Astrocyte (in vitro differentiated cells and primary cell): ENCODE data around the gene PLCH1. TPM values are rescaled to one million over a fixed set of nuclear protein-coding genes. Genes with fewer than 3 reads are reported as not detected.

Experiments
- DNase-seq: peaks from one replicate; pipeline ENCODE4 v3.0.0-alpha.2; 2010; ENCODE audit warnings: low read depth
- FAIRE-seq: peaks from 2 replicates; lab custom pipeline; 2011; peaks lifted over from hg19 to GRCh38; lab: Jason Lieb, UNC
- H2AFZ ChIP-seq: 2 replicates; pipeline ENCODE4 v1.6.0; 2012; ENCODE audit warnings: low read depth, low read length, inconsistent platforms
- H3K27ac ChIP-seq: 2 replicates; pipeline ENCODE4 v1.5.1; 2011; ENCODE audit warnings: low read depth, low read length, inconsistent platforms
- H3K27me3 ChIP-seq: 2 replicates; pipeline ENCODE4 v1.6.0; 2011; ENCODE audit warnings: low read length, inconsistent platforms; ENCODE audit not compliant: insufficient read depth
- H3K36me3 ChIP-seq: 2 replicates; pipeline ENCODE4 v1.5.1; 2011; ENCODE audit warnings: low read length, inconsistent platforms; ENCODE audit not compliant: insufficient read depth
- H3K4me1 ChIP-seq: 2 replicates; pipeline ENCODE4 v1.5.1; 2011; ENCODE audit warnings: low read length, inconsistent platforms; ENCODE audit not compliant: insufficient read depth
- H3K4me2 ChIP-seq: 2 replicates; pipeline ENCODE4 v1.6.0; 2012; ENCODE audit warnings: low read length, inconsistent platforms
- H3K4me3 ChIP-seq: 2 replicates; pipeline ENCODE4 v1.5.1; 2011; ENCODE audit warnings: low read depth, mild to moderate bottlenecking, low read length, inconsistent platforms; ENCODE audit not compliant: insufficient read depth
- H3K79me2 ChIP-seq: 2 replicates; pipeline ENCODE4 v1.6.0; 2012; ENCODE audit warnings: mild to moderate bottlenecking, low read length, inconsistent platforms; ENCODE audit not compliant: insufficient read depth
- H3K9ac ChIP-seq: 2 replicates; pipeline ENCODE4 v1.6.0; 2012; ENCODE audit warnings: mild to moderate bottlenecking, low read length, inconsistent platforms
- H3K9me3 ChIP-seq: 2 replicates; pipeline ENCODE4 v1.5.1; 2012; ENCODE audit warnings: low read depth, mild to moderate bottlenecking, low read length, inconsistent platforms; ENCODE audit not compliant: insufficient read depth
- H4K20me1 ChIP-seq: 2 replicates; pipeline ENCODE4 v1.6.0; 2012; ENCODE audit warnings: low read length, inconsistent platforms; ENCODE audit not compliant: insufficient read depth
- H3K27ac Mint-ChIP-seq: one replicate; pipeline ENCODE4 v1.8.0; 2021; ENCODE audit warnings: mild to moderate bottlenecking, mixed read lengths; ENCODE audit not compliant: unreplicated experiment
- H3K27me3 Mint-ChIP-seq: one replicate; pipeline ENCODE4 v1.8.0; 2021; ENCODE audit warnings: low read depth, mixed read lengths; ENCODE audit not compliant: unreplicated experiment
- H3K36me3 Mint-ChIP-seq: one replicate; pipeline ENCODE4 v1.8.0; 2021; ENCODE audit warnings: low read depth, mixed read lengths; ENCODE audit not compliant: unreplicated experiment
- H3K4me1 Mint-ChIP-seq: one replicate; pipeline ENCODE4 v1.8.0; 2021; ENCODE audit warnings: low read depth, mixed read lengths; ENCODE audit not compliant: unreplicated experiment
- H3K4me3 Mint-ChIP-seq: one replicate; pipeline ENCODE4 v1.8.0; 2021; ENCODE audit warnings: mild to moderate bottlenecking, moderate library complexity, mixed read lengths; ENCODE audit not compliant: unreplicated experiment
- H3K9me3 Mint-ChIP-seq: one replicate; pipeline ENCODE4 v1.8.0; 2021; ENCODE audit warnings: mild to moderate bottlenecking, mixed read lengths; ENCODE audit not compliant: unreplicated experiment
- EZH2 ChIP-seq: IDR thresholded peaks from 2 replicates; pipeline ENCODE4 v1.6.1; 2012; ENCODE audit warnings: mild to moderate bottlenecking, low read length, inconsistent platforms; ENCODE audit not compliant: insufficient read depth
- total RNA-seq: library from RNA; stranded (reverse); gene quantifications from 2 replicates; pipeline ENCODE4 v1.2.1, GENCODE V29; 2021
- TF ChIP-seq, protein P1 (sequence below): IDR thresholded peaks from 2 replicates; pipeline ENCODE4 v1.5.1; 2011; ENCODE audit warnings: low read depth, mild to moderate bottlenecking, inconsistent platforms, low read length, moderate library complexity; ENCODE audit not compliant: insufficient read depth

Gene PLCH1
- total RNA-seq, 1 donor from 2014 or later: 1.2 TPM

DNA sequence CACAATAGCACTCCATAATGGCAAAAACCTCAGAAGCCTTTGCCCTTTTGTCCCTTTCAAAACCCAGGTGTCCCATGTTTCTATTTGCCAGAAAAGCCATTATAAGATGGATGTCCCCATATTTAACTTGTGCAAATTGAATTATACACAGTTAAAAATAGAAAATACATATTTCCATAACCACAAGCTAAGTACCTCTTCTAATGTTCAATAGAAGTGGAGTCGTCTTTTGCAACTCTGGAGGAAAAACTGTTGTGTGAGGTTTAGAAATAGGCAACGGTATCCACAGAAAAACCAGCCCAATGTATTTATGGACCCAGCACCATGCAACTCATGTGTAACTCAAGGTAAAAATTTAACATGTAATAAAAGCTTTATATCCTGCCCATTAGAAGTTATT, 367.8 kb downstream of the PLCH1 start:
- Histone ChIP-seq H2AFZ (no peak overlapping the region), H3K9ac (no peak overlapping the region), H3K27me3 (no peaks in the 10 kb centered on the region), H3K79me2 (no peaks in the 10 kb centered on the region), H3K9me3 (no peaks in the 10 kb centered on the region), H4K20me1 (no peaks in the 10 kb centered on the region), H3K4me3 (no peak overlapping the region), H3K4me2 (no peak overlapping the region), H3K27ac (no peak overlapping the region), H3K36me3 (no peaks in the 10 kb centered on the region), H3K4me1 (no peaks in the 10 kb centered on the region)
- FAIRE-seq (no peak), DNase-seq (no peak)
- TF ChIP-seq, protein P1, sequence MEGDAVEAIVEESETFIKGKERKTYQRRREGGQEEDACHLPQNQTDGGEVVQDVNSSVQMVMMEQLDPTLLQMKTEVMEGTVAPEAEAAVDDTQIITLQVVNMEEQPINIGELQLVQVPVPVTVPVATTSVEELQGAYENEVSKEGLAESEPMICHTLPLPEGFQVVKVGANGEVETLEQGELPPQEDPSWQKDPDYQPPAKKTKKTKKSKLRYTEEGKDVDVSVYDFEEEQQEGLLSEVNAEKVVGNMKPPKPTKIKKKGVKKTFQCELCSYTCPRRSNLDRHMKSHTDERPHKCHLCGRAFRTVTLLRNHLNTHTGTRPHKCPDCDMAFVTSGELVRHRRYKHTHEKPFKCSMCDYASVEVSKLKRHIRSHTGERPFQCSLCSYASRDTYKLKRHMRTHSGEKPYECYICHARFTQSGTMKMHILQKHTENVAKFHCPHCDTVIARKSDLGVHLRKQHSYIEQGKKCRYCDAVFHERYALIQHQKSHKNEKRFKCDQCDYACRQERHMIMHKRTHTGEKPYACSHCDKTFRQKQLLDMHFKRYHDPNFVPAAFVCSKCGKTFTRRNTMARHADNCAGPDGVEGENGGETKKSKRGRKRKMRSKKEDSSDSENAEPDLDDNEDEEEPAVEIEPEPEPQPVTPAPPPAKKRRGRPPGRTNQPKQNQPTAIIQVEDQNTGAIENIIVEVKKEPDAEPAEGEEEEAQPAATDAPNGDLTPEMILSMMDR: no peak
- no peak for TF ChIP-seq EZH2
- H3K9me3 Mint-ChIP-seq: no peaks in the 10 kb centered on the region
- no peaks in the 10 kb centered on the region for H3K36me3 Mint-ChIP-seq
- H3K4me1 Mint-ChIP-seq: no peaks in the 10 kb centered on the region
- H3K27ac Mint-ChIP-seq: no peak overlapping the region
- no peaks in the 10 kb centered on the region for H3K27me3 Mint-ChIP-seq
- H3K4me3 Mint-ChIP-seq: no peak overlapping the region

DNA sequence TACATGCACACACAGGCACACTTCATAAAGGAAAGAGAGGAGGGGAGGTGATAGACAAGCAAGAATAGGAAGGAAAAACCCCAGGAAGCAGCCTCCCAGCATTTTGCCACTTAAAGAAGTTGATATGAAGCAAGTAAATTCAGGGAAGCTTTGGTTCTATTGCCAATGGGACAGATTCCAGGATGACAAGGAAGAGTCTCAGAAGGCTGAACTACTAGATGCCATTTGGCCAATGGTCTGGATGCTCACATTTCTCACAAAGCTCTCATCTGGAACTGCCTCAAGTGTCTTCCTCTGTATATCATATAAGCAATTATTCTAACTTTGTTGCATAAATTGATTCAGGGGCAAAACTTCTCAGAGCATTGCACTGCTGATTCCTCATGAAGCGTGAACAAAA, 372.6 kb downstream of the PLCH1 start:
- Histone ChIP-seq H3K4me3 (no peak overlapping the region), H3K9me3 (no peaks in the 10 kb centered on the region), H4K20me1 (no peaks in the 10 kb centered on the region), H3K27ac (no peak overlapping the region), H2AFZ (no peak overlapping the region), H3K4me1 (no peaks in the 10 kb centered on the region), H3K36me3 (no peaks in the 10 kb centered on the region), H3K4me2 (no peak overlapping the region), H3K9ac (no peak overlapping the region), H3K27me3 (no peaks in the 10 kb centered on the region), H3K79me2 (no peaks in the 10 kb centered on the region)
- no peak for TF ChIP-seq EZH2
- TF ChIP-seq, protein P1: no peak
- Mint-ChIP-seq H3K36me3 (no peaks in the 10 kb centered on the region), H3K4me3 (no peak overlapping the region), H3K9me3 (no peaks in the 10 kb centered on the region), H3K27ac (no peak overlapping the region), H3K27me3 (no peaks in the 10 kb centered on the region), H3K4me1 (no peaks in the 10 kb centered on the region)
- DNase-seq (no peak), FAIRE-seq (no peak)

DNA sequence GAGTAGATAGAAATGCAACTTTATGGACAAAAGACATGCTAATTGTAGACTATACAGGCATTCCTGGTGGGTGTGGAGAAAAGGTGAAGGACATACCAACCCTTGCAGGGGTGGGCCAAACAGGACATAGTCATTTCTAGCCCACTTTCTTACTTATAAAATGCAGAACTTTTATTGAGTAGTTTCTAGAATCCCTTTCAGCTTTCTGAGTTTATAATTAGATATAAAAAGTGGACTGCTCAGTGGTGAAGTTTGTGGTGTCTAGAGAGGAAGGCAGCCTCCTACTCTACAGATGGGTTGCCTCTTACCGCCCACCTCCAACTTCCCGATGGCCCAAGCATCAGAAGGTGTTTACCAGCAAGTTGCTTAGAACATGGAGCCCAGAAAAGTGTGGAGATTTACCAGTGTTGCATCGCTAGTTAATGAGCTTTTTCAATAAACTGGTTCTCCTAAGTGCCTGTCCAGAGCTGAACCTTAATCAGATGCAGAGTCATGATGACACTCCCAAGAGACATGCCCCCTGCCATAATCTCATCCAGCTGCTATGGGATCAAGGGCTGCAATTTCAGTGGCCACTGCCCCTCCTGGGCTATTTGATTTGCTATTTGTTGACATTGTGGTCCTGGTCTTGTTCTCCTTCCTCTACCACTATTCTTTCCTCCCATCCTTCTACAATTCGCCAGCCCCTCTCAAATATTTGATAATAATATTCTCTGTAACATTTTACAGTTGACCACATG, 373.9 kb downstream of the PLCH1 start:
- Mint-ChIP-seq H3K4me1 (no peaks in the 10 kb centered on the region), H3K4me3 (no peak overlapping the region), H3K9me3 (no peaks in the 10 kb centered on the region), H3K27me3 (no peaks in the 10 kb centered on the region), H3K36me3 (no peaks in the 10 kb centered on the region), H3K27ac (no peak overlapping the region)
- Histone ChIP-seq H3K4me2 (no peak overlapping the region), H3K4me3 (no peak overlapping the region), H3K4me1 (no peaks in the 10 kb centered on the region), H2AFZ (no peak overlapping the region), H3K9me3 (no peaks in the 10 kb centered on the region), H3K27ac (no peak overlapping the region), H3K79me2 (no peaks in the 10 kb centered on the region), H3K9ac (no peak overlapping the region), H3K36me3 (no peaks in the 10 kb centered on the region), H4K20me1 (no peaks in the 10 kb centered on the region), H3K27me3 (no peaks in the 10 kb centered on the region)
- DNase-seq (no peak), FAIRE-seq (no peak)
- TF ChIP-seq EZH2: no peak
- TF ChIP-seq, protein P1: no peak
